ENCODE measurements around the gene JMJD1C. TPM values are rescaled to one million over a fixed set of nuclear protein-coding genes. Genes with fewer than 3 reads are reported as not detected.

Gene JMJD1C
- total RNA-seq, 1 experiment from 2014 or later, result 62.5 TPM

DNA sequence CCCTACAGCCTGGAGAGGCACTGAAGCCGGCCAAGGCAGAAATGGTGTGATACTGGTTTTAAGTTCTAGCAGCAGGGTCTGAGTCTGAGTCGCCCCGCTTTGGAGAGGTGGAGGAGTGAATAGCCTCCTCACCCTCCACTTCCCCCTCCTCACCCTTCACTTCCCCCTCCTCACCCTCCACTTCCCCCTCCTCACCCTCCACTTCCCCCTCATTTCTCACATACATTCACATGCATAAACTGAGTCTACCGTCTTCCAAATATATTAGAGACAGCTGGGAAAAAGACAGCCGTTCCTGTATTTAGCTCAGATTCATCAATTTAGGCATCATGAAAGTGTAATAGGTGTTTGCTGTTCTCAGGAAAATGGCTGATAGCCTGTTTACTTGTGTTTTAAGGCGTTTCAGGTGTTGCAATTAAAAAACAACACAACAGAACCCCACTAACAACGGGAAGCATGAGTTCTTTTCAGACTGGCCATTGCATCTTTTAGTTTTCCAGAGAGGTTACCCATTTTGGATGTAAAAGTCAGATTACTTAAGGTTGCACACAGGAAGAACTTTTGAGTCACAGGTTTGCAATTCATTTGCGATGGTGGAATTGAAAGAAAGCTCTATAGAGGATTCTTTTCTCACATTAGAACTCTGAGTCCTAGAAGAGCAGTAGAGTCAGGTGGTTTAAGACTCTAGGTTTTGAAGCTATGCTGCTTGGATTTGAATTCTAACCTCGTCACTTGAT is 331.8 kb downstream of the JMJD1C start:
- Histone ChIP-seq H3K27ac (peak overlapping the region; percentile 81), H3K27me3 (replicated peaks) (no peaks in the 10 kb centered on the region), H3K4me1 (replicated peaks) (peaks cover 20% of the 10 kb centered on the region), H3K4me3 (peak overlapping the region; percentile 80), H3K9me3 (replicated peaks) (no peaks in the 10 kb centered on the region), H3K36me3 (peaks cover 6% of the 10 kb centered on the region)
- peak in 1 of 2 experiments; percentile 25 for DNase-seq (ENCODE audit: low read depth in 1 of 2, low spot score in 2 of 2)

DNA sequence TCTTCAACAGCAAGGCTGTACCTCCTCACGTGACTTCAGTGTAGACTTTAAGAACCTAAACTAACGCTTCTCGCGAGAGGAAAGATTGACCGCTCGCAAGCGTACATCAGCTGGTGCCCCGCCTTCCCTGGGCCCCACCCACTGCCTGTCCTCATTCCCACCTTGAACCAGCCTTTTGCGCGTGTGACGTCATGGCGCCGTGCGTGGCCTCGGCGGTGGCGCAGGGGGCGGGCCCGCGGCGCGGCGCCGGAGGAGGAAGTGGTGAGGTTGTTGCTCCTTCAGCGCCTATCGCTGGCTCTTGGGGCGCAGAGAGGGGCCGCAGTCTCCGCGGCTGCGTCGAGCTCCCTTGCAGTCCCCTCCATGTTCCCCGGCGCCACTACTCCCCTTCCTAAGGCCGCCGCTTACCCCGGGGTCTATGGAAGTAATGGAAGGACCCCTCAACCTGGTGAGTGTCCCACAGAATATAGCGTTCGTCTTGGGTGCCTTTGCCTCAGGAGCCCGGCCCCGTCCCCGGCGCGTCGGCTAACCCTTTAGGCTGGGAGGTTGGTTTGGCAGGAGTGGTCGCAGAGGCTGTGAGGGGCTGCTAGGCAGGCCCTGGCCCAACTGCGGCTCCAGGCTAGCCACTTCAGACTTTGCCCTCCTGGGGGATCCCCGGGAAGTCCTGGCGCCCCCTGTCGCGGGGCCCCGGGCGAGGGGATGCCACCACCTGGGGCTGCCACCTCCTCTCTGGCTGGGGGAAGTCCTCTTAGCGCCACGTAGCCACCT is 332.5 kb downstream of the JMJD1C start, which contains the start of gene NRBF2:
NRBF2 (plus strand) TSS at position 273 of the 765 bp plus-strand sequence; CDS start at position 416, 143 bp downstream.
- Histone ChIP-seq H3K36me3 (peaks cover 6% of the 10 kb centered on the region), H3K4me3 (peak within 1 kb of the TSS; percentile 80), H3K4me1 (replicated peaks) (peaks cover 20% of the 10 kb centered on the region), H3K27ac (peak within 1 kb of the TSS; percentile 81), H3K9me3 (replicated peaks) (no peaks in the 10 kb centered on the region), H3K27me3 (replicated peaks) (no peaks in the 10 kb centered on the region)
- peak; percentile 97 to 98 for DNase-seq (ENCODE audit: low read depth in 1 of 2, low spot score in 2 of 2)

DNA sequence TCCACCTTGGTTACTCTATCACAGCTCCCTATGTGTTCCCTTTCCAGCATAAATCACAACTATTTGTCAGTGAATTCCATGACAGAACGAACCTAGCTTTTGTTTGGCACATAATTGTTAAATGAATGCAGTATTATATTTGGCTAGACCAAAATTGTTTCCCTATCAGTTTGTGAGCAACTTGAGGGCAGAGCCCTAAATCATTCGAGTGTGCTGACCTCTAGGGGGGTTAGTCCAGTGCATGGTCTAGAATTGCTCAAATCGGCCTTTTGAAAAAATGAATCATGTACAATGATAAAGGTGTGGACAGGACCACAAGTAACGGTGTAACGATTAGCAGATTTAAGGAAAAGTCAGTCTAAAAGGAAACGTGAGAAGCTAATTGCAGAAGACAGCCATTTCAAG is 333.1 kb downstream of the JMJD1C start:
- Histone ChIP-seq H3K4me3 (peak overlapping the region; percentile 80), H3K36me3 (peaks cover 6% of the 10 kb centered on the region), H3K9me3 (replicated peaks) (no peaks in the 10 kb centered on the region), H3K27ac (peak overlapping the region; percentile 6; the same call in 1 of the 2 replicates), H3K27me3 (replicated peaks) (no peaks in the 10 kb centered on the region), H3K4me1 (replicated peaks) (peaks cover 20% of the 10 kb centered on the region)
- no peak for DNase-seq (ENCODE audit: low read depth in 1 of 2, low spot score in 2 of 2)

DNA sequence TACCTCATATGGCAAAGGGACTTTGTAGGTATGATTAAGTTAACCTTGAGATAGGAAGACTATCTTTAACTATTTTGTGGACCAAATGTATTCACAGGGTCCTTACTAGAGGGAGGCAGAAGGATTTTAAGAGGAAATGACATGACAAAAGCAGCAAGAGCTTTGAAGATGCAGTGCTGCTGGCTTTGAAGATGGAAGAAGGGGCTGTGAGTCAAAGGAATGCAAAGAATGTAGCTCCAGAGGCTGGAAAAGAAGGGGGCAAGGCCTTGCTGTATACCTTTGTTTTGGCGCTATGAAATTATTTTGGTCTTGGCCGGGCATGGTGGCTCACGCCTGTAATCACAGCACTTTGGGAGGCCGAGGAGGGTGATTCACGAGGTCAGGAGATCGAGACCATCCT is 335.9 kb downstream of the JMJD1C start:
- Histone ChIP-seq H3K27ac (no peak overlapping the region), H3K4me1 (replicated peaks) (peaks cover 19% of the 10 kb centered on the region), H3K4me3 (no peak overlapping the region), H3K36me3 (peaks cover 6% of the 10 kb centered on the region), H3K9me3 (replicated peaks) (no peaks in the 10 kb centered on the region), H3K27me3 (replicated peaks) (no peaks in the 10 kb centered on the region)
- peak in 1 of 2 experiments; percentile 28 for DNase-seq (ENCODE audit: low read depth in 1 of 2, low spot score in 2 of 2)

DNA sequence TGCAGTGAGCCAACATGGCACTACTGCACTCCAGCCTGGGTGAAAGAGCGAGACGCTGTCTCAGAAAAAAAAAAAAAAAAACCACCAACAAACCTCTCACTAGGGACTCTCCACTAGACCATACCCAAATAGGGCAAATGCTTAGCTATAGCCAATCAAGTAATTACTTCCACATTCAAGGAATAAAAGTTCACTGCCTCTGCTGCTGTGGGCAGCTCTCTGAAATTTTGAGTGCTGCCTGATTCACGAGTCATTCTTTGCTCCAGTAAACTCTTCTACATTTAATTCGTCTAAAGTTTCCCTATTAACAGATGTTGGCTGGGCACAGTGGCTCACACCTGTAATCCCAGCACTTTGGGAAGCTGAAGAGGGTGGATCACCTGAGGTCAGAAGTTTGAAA is 337.3 kb downstream of the JMJD1C start:
- Histone ChIP-seq H3K36me3 (peaks cover 3% of the 10 kb centered on the region), H3K4me3 (no peak overlapping the region), H3K9me3 (replicated peaks) (no peaks in the 10 kb centered on the region), H3K27ac (no peak overlapping the region), H3K4me1 (replicated peaks) (peaks cover 10% of the 10 kb centered on the region), H3K27me3 (replicated peaks) (no peaks in the 10 kb centered on the region)
- DNase-seq (ENCODE audit: low read depth in 1 of 2, low spot score in 2 of 2), result no peak

DNA sequence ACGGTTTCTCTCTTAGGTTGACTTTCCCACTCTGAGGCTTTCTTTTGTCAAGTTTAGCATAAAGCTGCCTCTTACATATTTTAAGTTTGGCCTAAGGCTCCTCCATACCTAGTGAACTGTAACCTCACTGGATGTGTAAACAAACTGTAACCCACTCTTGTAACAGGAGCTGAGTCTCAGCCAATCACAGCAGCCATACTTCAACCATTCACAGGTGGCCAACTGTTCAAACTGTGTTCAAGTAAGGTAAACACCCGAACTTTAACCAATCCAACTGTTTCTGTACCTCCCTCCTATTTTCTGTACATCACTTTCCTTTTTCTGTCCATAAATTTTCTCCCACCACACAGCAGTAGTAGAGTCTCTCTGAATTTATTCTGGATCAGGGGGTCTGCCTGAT is 340.3 kb downstream of the JMJD1C start:
- H3K4me3 ChIP-seq, result no peak overlapping the region
- peaks cover 11% of the 10 kb centered on the region for H3K4me1 ChIP-seq (replicated peaks)
- H3K27ac ChIP-seq, result no peak overlapping the region
- H3K9me3 ChIP-seq (replicated peaks), result no peaks in the 10 kb centered on the region
- no peaks in the 10 kb centered on the region for H3K27me3 ChIP-seq (replicated peaks)
- DNase-seq (ENCODE audit: low read depth in 1 of 2, low spot score in 2 of 2), result no peak
- no peaks in the 10 kb centered on the region for H3K36me3 ChIP-seq

DNA sequence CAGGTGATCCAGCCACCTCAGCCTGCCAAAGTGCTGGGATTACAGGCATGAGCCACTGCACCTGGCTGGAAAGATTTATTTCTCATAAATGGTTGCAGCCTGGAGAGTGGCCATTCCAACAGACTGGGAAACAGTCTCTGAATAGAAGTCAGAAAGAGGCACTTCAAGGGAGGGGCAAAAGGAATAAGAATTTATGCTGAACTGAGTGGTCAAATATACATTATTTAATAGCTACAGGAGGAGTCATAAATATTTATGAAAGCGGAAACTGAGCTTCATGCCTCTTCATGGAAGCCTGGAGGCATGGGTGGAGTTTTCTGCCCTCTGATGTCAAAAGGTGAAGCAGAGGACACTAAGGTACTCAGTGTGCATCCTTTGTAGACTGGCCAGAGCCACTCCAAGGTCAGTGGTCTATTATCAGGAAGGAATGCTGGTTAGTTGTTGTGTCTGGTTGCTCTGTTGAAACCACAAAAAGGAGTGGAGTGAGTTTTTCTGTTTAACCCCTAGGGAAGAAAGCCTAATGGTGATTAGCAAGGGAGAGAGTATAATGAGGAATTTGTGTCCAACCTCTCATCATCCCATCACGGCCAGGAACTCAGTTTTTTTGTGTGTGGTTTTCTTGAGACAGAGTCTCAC is 341.9 kb downstream of the JMJD1C start:
- peaks cover 6% of the 10 kb centered on the region for H3K4me1 ChIP-seq (replicated peaks)
- no peak overlapping the region for H3K27ac ChIP-seq
- DNase-seq (ENCODE audit: low read depth in 1 of 2, low spot score in 2 of 2), result no peak
- no peaks in the 10 kb centered on the region for H3K27me3 ChIP-seq (replicated peaks)
- no peak overlapping the region for H3K4me3 ChIP-seq
- no peaks in the 10 kb centered on the region for H3K9me3 ChIP-seq (replicated peaks)
- H3K36me3 ChIP-seq, result no peaks in the 10 kb centered on the region

DNA sequence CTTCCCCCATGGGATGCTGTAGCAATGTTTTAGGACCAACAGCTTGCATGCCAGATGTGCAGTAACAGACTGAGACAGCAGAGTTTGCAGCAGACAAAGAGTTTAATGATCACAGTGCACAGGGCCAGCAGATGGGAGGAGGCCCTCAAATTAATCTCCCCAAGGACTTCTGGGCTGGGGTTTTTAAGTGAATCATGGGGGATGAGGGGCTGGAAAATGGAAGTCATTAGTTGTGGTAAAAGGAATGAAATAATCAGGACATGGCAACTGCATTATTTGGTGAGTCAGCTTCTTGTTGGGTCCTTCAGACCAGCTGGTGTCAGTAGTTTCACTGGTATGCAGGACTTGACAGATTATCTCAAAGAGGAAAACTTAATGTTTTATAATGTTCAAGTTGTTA is 345.2 kb downstream of the JMJD1C start:
- DNase-seq (ENCODE audit: low read depth in 1 of 2, low spot score in 2 of 2), result no peak
- H3K27me3 ChIP-seq (replicated peaks), result no peaks in the 10 kb centered on the region
- H3K4me3 ChIP-seq, result no peak overlapping the region
- no peaks in the 10 kb centered on the region for H3K9me3 ChIP-seq (replicated peaks)
- no peak overlapping the region for H3K27ac ChIP-seq
- no peaks in the 10 kb centered on the region for H3K36me3 ChIP-seq
- peaks cover 14% of the 10 kb centered on the region for H3K4me1 ChIP-seq (replicated peaks)

DNA sequence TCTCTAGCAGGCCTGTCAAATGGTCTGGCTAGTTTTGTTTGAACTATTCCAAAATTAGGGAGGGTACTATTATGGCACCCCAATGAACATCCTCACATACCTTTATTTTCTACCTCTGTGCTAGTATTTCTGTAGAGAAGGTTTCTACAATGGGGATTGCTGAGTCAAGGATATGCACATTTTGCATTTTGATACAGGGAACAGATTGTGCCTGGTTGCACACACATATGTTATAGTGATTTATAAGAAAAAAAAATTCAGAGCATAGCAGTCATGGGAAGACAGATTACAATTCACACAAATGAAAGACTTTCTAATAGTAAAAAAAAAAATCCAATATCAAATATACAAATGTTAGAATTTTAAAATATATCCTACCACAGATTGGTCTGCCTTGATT is 346.7 kb downstream of the JMJD1C start:
- no peak overlapping the region for H3K27ac ChIP-seq
- peaks cover 15% of the 10 kb centered on the region for H3K4me1 ChIP-seq (replicated peaks)
- DNase-seq (ENCODE audit: low read depth in 1 of 2, low spot score in 2 of 2), result no peak
- H3K36me3 ChIP-seq, result no peaks in the 10 kb centered on the region
- no peaks in the 10 kb centered on the region for H3K9me3 ChIP-seq (replicated peaks)
- H3K27me3 ChIP-seq (replicated peaks), result no peaks in the 10 kb centered on the region
- no peak overlapping the region for H3K4me3 ChIP-seq

Other genes starting within 250 kb of the JMJD1C start
- gene REEP3, start 55.4 kb upstream of the JMJD1C start, total RNA-seq (2014; rRNA removed; shearing (Covaris generic)), result 59.8 and 65.5 TPM in 2 replicates

All from SJSA1 (cell line).